Amniotic stem cell (primary cell): Measurements from ENCODE around the gene GSG1L.

Experiments used
- DNase-seq: peaks from one replicate; lab custom pipeline; 2025; lab: John Stamatoyannopoulos, UW

Gene GSG1L

DNA sequence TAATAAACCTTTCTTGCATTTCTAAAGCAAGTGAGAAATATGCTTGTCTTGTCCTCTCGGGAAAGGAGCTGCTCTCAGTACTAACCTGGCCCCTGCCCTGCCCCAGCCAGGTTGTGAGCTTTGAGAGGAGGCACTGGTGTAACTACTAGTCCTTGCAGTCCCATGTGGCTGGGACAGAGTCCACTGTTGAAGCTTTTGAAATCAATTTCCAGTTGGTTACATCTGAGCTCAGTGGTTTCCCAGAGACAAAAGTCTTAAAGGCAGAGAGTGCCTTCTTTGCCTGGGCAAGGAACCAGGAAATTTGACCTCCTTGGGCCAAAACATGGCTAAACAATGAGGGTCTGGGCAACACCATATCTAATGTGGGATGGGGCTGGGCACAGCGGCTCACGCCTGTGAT lies 48.7 kb downstream of the GSG1L start:
- DNase-seq = no peak

DNA sequence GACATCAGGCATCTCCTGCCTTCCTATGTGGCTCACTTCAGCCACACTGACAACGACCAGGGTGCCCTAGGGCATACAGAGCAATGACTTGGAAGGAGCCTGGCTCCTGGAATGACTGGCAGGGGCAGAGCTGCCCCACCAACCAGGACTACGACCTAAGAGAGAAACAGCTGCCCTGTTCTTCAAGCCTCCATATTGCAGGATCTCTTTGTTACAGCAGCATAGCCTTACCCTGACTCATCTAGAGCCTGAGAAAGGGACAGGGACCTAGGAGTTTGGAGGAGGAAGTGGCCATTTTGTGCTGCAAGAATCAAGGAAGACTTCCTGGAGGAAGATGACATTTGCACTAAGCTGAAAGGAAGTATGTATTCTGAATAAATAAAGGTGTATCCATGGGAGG lies 49.6 kb downstream of the GSG1L start:
- DNase-seq = no peak

DNA sequence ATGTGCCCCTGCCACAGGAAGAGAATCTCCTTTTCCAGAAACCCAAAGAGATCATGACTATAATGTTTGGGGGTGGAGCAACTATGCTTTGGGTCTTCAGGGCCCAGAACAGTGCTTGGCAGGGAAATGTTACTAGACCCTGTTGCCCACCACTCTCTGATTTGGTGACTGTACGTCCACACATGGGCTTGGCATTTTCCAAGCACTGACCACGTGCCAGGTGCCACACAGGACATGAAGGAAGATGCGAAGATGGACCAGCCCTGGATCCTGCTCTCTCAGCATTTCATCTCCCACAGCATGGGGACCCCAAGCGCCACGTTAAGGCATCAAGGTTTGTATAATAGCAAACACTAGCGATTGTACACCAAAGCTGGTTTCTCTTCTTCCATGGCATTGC lies 50.1 kb downstream of the GSG1L start:
- DNase-seq = no peak

- DNase-seq = no peak
Measured at GRCh38 chr16:28011971-28012445, 51.5 kb downstream of the GSG1L start.

DNA sequence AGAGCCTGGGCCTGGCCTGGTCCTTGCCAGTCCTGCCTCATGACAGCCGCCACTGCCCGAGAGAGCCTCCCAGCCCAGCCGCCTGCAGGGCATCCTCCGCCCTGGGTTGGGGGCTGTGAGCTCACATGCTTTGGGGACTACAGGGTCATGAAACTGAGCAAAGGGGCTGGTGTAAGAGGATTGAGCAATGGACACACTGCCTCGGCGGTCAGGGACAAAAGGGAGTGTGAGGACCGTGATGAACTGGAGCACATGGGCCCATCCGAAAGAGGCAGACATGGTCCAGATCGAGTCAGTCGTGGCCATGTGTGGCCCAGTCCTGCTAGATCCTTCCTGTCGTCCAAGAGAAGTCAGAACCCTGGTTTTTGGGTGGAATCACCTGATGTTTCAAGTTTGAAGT lies 52.3 kb downstream of the GSG1L start:
- no peak for DNase-seq

DNA sequence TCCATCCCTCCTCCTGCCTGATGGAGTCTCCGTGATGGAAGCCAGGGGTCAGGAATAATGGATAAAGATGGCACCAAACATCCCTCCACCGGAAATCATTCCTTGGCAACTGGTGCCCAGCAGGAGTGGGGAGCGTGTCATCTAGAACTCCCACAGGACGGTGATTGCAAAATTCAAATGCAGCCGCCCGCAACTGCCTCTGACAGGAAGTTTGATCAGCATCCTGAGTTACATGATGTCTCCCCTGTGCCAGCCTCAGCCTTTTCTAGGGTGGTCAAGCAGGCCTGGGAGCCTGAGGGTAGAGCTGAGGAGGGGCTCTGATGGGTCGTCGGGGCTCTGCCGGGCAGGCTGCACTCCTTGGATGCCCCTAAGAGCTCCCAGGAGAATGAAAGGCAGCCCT lies 52.8 kb downstream of the GSG1L start:
- no peak for DNase-seq

GRCh38 chr16:28009586-28010373 lies 53.7 kb downstream of the GSG1L start:
- DNase-seq = no peak

- no peak for DNase-seq
Measured at GRCh38 chr16:28003923-28004322, 59.6 kb downstream of the GSG1L start.

- no peak for DNase-seq
Measured at GRCh38 chr16:28003021-28003865, 60.3 kb downstream of the GSG1L start.

- no peak for DNase-seq
Measured at GRCh38 chr16:28001642-28002041, 61.9 kb downstream of the GSG1L start.

GRCh38 chr16:28001184-28001583 lies 62.3 kb downstream of the GSG1L start:
- DNase-seq = no peak

- DNase-seq = no peak
Measured at GRCh38 chr16:28000314-28001169, 63.0 kb downstream of the GSG1L start.

- DNase-seq = no peak
Measured at GRCh38 chr16:27999687-28000086, 63.8 kb downstream of the GSG1L start.

DNA sequence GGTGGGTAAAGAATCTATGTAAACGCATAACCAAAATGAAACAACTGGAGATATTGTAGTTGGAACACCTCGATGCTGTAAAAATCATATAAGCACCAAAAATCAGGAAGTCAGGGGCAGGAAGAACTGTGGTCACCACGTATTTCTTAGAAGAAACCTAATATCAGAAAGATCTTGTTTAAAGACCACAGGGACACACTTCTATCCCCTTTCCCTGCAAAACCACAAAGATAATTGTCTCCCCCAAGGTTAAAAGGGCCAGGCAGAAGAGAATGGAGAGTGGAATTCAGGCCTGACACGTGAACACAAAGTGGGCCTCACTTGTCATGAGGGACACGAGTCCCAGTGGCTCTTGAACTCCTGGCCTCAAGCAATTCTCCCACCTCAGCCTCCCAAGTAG lies 68.1 kb downstream of the GSG1L start:
- no peak for DNase-seq

DNA sequence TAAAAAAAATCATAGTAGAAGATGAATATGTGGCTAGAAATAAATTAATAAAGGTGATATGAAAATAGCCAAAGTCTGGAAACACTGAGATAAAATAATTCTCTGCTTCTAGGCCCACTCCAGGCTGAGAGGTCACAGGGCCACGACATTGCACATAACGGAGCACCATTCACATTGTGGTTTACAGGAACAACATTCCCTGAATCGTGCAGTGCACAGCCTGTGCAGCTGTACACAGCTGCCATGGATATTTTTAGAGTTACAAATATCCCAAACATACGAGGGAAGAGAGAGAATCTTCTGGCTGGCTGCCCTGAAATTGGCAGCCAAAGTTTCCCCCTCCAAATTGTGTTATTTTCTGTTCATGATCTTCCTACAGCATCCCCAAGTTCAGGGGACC lies 68.8 kb downstream of the GSG1L start:
- no peak for DNase-seq

- no peak for DNase-seq
Measured at GRCh38 chr16:27993587-27993986, 69.9 kb downstream of the GSG1L start.

GRCh38 chr16:27991876-27992275 lies 71.6 kb downstream of the GSG1L start:
- no peak for DNase-seq

DNA sequence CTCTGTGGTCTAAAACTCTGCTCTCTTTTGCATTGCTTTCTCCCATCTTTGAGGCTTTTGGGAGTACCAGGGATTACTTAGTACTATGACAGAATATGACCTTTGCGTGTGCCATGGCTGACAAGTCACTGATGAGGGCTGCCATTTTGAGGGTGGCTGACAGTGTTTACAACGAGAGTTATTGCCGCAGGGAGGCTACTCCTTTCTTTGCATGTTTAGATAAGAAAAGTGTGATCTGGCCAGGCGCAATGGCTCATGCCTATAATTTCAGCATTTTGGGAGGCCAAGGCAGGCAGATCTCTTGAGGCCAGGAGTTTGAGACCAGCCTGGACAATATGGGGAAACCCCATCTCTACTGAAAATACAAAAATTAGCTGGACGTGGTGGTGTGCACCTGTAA lies 77.5 kb downstream of the GSG1L start:
- DNase-seq = no peak

DNA sequence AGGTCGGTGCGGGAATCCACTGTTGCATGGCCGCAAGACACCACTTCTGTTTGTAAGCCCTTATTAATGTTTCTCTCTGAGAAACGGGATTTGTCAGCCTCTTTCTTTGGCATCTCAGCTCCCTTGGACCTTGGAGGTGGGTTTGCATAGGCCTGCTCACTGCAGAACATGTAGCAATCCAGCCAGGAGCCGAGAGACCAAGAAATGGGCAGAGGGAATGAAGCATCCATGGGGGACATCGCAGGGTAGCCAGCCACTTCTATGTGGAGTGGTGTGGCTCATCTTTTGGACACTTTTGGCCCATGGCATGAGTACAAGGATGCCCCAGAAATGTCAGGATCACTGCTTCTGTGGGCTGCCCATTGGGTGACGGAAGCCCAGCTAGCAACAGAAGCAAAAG lies 79.4 kb downstream of the GSG1L start:
- no peak for DNase-seq

GRCh38 chr16:27983244-27983643 lies 80.3 kb downstream of the GSG1L start:
- DNase-seq = no peak

- no peak for DNase-seq
Measured at GRCh38 chr16:27982184-27982583, 81.3 kb downstream of the GSG1L start.
